ENCODE measurements around the gene EML3. TPM values are rescaled to one million over a fixed set of nuclear protein-coding genes. Genes with fewer than 3 reads are reported as not detected.

The EML3 gene
- total and polyA plus RNA-seq, 2 donors from 2014 or later: 35.0 to 83.3 TPM

GRCh38 chr11:62646825-62647608, 34.4 kb upstream of the EML3 start:
- Histone ChIP-seq H3K4me3 (ENCODE audit: low read length in 3 of 3) (peak overlapping the region; percentile 4 to 39 (median 34)), H3K9me3 (ENCODE audit: control insufficient read depth in 2 of 3, insufficient read depth in 1 of 3, low read length in 3 of 3) (no peaks in the 10 kb centered on the region), H3K27me3 (ENCODE audit: control insufficient read depth, insufficient read depth, low read length) (no peaks in the 10 kb centered on the region), H3K4me1 (ENCODE audit: control insufficient read depth in 2 of 3, insufficient read depth in 2 of 3, low read depth in 1 of 3, low read length in 3 of 3) (peaks cover 0 to 16% (median 2%) of the 10 kb centered on the region in 3 donors), H3K36me3 (ENCODE audit: control insufficient read depth in 2 of 3, insufficient read depth in 3 of 3, low read length in 3 of 3) (peaks cover 0 to 31% (median 5%) of the 10 kb centered on the region in 3 donors), H3K27ac (ENCODE audit: low read depth in 2 of 2, low read length in 2 of 2) (peak overlapping the region in 1 of 2 donors; percentile 37), H3K9ac (ENCODE audit: low read length in 3 of 3) (peak overlapping the region in 2 of 3 donors; percentile 12 to 65)
- FAIRE-seq: no peak
- intact Hi-C loops (cut with DNase I): no loop called here
- DNase-seq: peak in 2 of 5 donors; percentile 65 to 83
- TF ChIP-seq CTCF (IDR thresholded peaks at IDR 0.05; ENCODE audit: borderline replicate concordance, extremely low read depth, insufficient read depth): no peak

DNA sequence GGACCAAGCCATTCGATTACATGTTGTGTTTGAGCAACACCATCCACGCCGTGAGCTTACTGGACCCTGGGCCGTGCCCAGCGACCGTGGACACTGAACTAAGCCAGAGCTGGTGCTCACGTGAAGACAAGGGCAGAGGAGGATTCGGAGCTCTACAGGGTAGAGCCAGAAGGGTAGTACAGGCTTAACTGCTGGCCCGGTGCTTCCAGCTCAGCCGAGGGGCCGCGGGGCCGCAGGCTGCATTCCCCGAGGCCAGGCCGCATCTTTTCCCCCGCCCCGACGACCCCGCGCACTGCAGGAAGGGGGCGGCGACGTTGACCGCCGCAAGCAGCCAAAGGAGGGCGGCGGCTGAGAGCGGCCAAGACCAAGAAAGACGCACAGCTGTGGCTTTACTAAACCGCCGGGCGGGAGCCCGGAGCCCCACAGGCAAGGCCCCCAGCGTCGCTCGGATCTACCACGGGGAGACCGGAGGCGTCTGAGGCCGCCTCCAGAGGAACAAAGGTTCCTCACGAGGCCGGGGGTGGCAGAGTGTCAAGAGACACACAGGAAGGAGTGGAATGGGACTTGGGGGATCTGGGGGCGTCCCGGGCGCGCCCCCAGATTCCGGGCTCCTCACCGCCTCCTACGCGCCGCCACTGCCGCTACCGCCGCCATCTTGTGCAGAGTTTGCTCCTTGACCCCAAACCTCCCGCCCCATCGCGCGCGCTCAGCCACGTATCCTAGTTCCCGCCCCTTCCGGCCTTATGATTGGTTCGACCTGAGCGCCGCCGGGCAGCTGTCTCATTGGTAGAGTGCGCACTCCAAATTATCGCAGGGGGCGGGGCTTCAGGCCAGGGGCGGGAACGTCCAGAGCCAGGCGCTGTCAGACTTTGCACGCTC, 33.6 kb upstream of the EML3 start, which contains the start of gene GANAB:
Gene GANAB, minus strand, starts transcription at position 668 of the 879 bp plus-strand sequence. Its CDS starts 14 bp downstream, at position 654.
- Histone ChIP-seq H3K27me3 (ENCODE audit: control insufficient read depth, insufficient read depth, low read length) (no peaks in the 10 kb centered on the region), H3K9me3 (ENCODE audit: control insufficient read depth in 2 of 3, insufficient read depth in 1 of 3, low read length in 3 of 3) (no peaks in the 10 kb centered on the region), H3K36me3 (ENCODE audit: control insufficient read depth in 2 of 3, insufficient read depth in 3 of 3, low read length in 3 of 3) (peaks cover 0 to 31% (median 5%) of the 10 kb centered on the region in 3 donors), H3K4me3 (ENCODE audit: low read length in 3 of 3) (peak within 1 kb of the TSS; percentile 86 to 95 (median 93)), H3K4me1 (ENCODE audit: control insufficient read depth in 2 of 3, insufficient read depth in 2 of 3, low read depth in 1 of 3, low read length in 3 of 3) (peaks cover 0 to 13% (median 2%) of the 10 kb centered on the region in 3 donors), H3K27ac (ENCODE audit: low read depth in 2 of 2, low read length in 2 of 2) (peak within 1 kb of the TSS; percentile 82 to 91), H3K9ac (ENCODE audit: low read length in 3 of 3) (peak within 1 kb of the TSS; percentile 89 to 94 (median 91))
- TF ChIP-seq CTCF (IDR thresholded peaks at IDR 0.05; ENCODE audit: borderline replicate concordance, extremely low read depth, insufficient read depth): peak; percentile 1
- peak; percentile 66 for FAIRE-seq
- peak; percentile 99 to 100 (median 99) for DNase-seq
- intact Hi-C loops (cut with DNase I): no loop called here

DNA sequence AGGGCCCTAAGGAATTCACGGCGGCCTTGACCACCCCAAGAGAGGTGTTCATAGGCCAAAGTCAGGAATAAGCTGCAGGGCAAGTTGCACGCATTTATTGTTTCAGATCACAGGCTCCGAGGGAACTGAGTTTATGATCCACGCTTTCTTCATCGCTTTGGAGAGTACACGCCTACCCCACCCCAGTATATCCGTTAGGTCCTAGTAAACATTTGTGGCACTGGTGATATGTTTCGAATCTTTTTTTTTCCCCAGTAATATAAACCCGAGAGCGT, 33.0 kb upstream of the EML3 start:
- DNase-seq: no peak
- no peaks in the 10 kb centered on the region for H3K9me3 ChIP-seq (ENCODE audit: control insufficient read depth in 2 of 3, insufficient read depth in 1 of 3, low read length in 3 of 3)
- H3K4me3 ChIP-seq (ENCODE audit: low read length in 3 of 3): peak overlapping the region; percentile 86 to 95 (median 93)
- no peaks in the 10 kb centered on the region for H3K27me3 ChIP-seq (ENCODE audit: control insufficient read depth, insufficient read depth, low read length)
- FAIRE-seq: no peak
- H3K4me1 ChIP-seq (ENCODE audit: control insufficient read depth in 2 of 3, insufficient read depth in 2 of 3, low read depth in 1 of 3, low read length in 3 of 3): peaks cover 0 to 13% (median 2%) of the 10 kb centered on the region in 3 donors
- peak overlapping the region; percentile 89 to 94 (median 91) for H3K9ac ChIP-seq (ENCODE audit: low read length in 3 of 3)
- intact Hi-C loops (cut with DNase I): no loop called here
- peaks cover 0 to 31% (median 5%) of the 10 kb centered on the region in 3 donors for H3K36me3 ChIP-seq (ENCODE audit: control insufficient read depth in 2 of 3, insufficient read depth in 3 of 3, low read length in 3 of 3)
- peak overlapping the region; percentile 82 to 91 for H3K27ac ChIP-seq (ENCODE audit: low read depth in 2 of 2, low read length in 2 of 2)
- TF ChIP-seq CTCF (IDR thresholded peaks at IDR 0.05; ENCODE audit: borderline replicate concordance, extremely low read depth, insufficient read depth): no peak

All from kidney (tissue), 14 donors.